RKO (cell line): ENCODE data around the gene PTPRD.

Experiments
- DNase-seq: peaks from one replicate; pipeline ENCODE4 v3.0.0-alpha.2; 2016; ENCODE audit warnings: low spot score

Gene PTPRD

DNA sequence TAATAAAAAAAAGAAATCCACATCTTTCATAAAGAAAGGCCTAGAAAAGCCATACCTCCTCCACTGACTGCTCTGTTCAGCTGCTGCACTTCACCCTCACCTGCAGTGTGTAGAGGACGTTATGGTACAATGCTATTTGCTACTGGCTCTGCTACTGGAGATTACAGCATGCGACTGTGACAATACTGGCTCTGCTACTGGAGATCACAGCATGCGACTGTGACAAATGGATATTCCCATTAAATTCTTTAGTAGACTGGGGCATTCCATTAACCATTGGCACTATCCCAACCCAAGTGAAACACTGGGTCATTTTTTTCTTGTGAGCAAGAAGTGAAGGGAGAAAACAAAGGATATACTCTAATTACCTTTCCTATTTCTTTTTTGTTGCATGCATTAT is 1749.7 kb downstream of the PTPRD start:
- DNase-seq: no peak

DNA sequence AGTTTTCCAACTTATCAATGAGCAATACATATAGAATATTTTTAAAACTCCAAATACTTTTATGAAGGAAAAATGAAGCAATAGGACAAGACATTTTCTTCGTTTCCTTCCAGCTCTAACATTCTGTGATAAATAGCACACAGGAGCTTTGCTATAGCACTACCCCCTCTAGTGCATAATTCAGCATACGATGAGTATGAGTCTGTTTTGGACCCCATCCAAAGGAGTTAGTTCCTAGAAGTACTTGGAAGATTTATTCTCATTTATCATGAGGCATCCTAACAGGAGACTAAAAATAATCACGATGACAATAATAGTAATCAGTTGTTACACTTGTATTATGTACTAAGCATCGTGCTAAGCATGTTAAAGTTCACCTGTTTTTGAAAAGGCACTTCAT is 1751.9 kb downstream of the PTPRD start:
- peak; percentile 16 for DNase-seq

DNA sequence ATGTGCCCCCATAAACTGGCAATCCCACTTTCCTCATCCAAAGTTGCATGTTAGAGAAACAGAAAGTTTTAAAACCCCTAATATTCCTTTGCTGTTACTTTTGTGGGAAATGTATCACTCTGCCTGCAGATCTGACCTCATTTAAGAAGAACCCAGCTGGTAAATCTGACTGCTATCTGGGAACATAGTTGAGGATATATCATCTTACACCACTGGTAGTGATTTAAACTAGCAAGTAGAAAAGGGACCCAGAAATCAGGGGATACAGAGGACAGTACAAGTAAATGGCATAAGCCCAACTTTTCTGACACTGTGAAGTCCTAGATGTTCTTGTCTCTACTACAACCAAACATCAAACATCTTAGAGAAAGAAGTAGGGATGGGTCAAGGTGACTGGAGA is 1752.7 kb downstream of the PTPRD start:
- DNase-seq: no peak

DNA sequence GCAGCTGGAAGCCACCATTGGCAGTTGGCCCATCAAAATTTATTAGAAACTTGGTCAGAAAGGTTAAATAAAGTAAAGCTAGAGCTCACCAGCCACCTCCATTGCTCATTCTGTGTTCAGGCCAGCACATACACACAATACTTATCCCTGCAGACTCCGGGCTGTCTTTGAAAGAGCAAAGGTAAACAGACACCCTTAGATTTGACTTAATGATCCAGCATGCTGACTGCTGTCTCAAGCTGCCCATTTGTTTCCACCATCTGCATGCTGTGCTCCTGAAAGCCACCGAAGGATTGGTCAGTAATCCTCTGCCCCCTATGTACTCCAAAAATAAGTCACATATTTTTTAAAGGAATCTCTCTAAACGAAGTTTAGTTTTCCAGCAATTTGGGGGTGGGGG is 1753.4 kb downstream of the PTPRD start:
- DNase-seq: no peak

DNA sequence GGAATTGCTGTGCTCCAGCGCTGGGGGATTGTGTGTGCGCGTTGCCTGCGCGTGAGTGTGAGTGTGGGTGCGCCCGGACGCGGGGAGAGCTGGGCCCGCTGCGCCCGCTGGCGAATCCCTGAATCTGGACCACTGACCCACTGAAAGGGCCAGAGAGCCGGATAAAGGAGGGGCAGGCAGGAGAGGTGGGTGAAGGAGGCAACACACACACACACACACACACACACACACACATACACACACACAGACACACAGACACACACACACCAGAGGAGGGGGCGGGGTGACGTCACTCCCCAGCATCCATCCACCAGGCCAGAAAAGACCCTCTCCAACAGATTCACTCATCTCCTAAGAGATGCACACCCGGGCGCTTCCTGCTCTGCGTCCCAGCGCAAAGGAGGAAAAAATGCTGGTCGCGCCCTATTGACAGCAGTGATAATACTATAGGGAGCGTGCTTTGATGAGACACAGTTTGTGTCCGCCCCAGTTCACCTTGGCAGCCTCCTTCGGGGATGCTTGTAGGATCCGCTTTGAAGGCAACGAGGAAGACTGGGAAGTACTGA is 1754.1 kb downstream of the PTPRD start:
- DNase-seq: no peak

DNA sequence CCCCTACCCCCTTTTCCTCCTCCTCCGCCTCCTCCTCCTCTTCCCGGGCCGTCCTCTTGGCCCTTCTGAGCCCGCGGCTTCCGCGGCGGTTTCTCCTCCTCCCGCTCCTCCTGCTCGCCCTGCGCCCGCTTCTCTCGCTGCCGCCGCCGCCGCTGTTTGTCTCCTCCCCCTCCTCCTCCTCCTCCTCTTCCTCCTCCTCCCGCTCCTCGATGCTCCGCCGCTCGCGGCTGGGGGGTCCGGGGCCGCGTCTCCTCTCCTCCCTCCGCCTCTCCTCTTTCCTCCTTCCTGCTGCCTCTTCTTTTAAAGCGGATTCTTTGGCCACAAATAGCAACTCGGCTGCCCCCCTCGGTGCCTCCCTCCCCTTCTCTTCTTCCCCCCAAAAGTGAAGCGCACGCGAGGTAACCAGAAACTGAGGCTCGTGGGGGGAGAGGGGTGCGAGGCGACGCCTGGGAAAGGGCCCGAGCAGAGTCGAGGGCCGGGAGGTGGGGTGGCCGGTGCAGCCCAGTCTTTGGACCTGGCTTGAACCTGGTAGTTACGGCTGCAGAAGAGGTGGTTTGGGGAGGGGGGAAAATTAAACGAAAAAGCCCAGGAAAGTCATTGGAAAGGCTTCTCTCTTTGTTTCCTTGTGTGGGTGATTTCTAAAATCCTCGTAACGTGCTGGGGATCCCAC is 1754.7 kb downstream of the PTPRD start:
- no peak for DNase-seq

DNA sequence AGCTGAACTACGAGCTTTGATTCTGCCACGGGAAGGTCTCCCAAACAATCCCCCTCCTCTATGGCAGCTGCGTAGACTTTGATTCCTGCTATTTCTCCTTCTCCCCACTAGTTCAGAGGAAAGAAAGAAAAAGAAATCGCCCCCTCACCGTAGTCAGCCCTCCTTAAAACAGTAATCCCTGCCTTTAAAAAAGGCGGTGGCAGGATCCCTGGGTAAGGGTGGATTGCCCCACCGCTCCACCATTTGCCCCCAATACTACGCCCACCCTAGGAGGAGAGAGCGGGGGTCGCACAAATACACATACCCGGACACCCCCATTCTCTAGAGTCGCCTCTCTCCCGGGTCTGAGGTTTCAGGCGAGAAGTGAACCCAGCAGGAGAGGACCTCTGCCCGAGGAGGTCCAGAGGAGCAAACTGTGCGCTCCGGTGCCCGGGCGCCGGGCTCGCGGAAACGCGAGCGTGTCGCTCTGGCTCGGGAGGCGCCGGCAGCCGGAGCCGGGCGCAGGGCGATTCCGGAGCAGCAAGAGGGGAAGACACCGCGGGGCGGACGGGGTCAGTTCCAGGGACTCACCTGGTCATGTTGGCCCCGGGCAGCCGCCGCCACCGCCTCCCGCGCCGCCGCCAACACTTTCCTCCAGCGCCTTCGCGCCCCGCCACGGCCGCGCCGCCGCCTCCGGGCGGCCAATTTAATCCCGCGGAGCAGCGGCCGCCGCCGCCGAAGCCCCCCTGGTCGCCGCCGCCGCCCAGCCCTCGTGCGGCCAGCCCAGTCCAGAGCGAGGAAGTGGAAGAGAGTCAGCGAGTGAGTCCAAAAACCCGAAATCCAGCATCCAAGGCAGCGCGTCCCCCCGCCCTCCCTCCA is 1755.5 kb downstream of the PTPRD start:
- no peak for DNase-seq

DNA sequence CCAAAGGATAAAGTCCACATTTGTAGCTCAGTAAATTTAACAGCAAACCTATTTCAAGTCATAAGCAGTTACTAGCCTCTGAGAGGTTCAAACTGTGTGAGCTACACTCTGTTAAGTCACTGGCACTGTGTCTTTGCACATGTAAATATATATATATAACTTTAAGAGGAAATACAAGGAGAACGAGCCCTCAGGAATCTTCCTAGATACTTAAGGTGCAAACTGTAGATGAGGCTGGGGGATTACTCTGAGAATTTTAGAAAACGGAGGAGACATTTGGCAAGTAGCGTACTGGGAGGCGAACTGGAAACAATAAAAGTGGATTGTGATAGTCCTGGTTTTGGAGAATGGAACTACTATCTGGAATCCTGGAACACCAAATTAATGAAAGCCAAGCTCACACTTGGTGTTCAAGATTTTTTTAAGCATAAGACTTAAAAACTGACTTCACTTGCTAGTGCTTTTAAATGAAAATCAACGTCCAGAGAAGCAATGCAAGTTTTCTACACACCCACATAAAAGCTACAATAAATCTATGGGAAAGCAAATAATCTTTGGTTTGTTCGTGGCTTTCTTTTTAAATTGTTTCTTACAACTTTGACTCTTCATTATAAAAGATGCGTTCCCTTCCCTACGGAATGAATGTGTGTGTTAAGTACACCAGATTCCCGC is 1756.3 kb downstream of the PTPRD start:
- no peak for DNase-seq

DNA sequence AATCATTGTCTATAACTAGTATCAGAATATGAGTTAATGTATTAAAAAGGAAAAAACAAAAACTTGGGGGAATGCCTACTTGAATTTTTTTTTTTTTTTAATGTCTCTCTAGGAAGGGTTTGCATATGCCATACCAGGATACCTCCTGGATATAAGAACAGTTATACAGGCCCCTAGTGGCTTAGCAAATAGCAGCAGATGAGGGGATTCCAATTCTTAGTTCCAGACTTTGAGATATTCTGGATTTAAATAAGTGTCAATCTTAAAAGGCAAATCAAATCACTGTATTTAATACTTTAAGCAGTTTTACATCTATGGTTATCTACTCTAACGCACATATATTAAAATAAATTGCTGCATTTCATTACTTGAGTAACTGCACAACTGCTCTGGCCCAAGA is 1757.8 kb downstream of the PTPRD start:
- DNase-seq: peak; percentile 27

DNA sequence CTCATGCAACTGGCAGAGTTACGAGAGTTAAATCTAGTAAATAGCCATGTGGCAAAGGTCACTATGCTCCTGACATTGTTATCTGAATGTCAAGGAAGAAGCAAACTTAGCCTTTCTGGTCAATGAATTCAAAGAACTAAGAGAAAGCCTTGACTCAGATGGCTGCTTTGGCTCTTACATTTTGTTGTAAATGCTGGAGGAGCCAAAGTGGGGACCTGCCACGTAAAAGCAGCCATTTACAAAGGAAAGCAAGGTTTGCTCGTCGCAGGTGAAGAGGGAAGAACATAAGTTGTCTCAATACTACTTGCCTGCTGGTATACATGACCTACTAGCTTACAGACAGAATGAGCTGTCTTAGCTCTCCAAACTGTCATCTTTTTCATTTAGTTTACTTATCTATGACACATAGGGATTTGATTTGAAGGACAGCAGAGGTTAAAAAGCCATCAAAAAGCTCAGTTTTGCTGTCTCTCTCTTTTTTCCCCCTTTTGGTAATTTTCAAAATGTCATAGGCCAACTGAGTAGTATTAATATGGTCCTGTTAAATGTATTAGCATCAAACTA is 1760.4 kb downstream of the PTPRD start:
- DNase-seq: no peak

DNA sequence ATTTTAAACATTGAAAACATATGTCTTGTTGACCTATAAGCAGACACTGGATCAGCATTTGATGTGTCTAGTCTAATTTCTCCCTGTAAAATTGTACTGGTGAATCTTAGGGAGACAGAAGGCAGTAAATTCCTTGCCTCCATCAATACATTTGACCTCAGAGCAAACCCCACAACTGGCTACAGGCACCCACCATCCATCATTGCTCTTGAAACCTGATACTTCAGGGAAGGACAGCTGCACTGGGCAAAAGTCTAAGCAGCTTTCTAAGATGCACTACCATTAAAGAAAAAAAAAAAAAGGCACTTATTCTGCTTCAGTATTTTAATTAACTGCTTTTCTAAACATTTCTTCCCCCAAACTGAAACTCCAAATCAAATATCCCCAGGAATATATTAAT is 1761.9 kb downstream of the PTPRD start:
- no peak for DNase-seq

DNA sequence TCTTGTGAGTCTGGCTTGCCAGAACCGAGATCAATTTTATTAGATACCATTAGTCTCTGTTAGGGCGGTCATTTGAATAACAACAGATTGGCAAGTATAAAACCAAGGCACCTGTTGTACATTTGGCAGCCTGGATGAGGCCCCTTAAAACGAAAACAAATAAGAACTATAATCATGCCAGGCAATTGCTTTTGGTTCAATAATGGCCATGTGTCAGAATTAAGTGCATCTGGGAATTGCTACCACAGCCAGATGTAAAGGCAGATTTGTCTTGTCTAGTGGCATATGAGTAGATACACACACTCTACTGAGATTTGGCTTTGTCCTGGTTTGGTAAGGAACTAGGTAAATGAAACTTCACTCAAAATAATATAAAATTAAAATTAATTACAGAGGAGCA is 1767.0 kb downstream of the PTPRD start:
- DNase-seq: no peak

DNA sequence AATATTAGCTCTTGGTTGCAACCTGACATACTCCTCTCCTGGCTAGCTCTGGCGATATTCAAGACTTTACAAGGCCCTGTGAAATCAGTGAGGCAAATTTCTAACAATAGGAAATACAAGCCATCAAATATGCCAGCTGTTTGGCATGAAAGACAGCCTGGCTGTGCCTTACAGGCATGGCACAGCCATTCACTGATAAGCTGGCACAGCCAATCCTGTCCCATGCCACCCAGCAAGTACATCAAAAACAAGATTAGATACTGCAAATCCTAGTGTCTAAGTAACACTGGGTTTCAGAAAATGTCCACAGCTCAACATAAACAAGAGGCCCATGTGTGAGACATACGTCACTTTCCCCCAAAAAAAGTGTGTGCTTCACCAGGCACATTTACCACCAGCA is 1767.4 kb downstream of the PTPRD start:
- no peak for DNase-seq

DNA sequence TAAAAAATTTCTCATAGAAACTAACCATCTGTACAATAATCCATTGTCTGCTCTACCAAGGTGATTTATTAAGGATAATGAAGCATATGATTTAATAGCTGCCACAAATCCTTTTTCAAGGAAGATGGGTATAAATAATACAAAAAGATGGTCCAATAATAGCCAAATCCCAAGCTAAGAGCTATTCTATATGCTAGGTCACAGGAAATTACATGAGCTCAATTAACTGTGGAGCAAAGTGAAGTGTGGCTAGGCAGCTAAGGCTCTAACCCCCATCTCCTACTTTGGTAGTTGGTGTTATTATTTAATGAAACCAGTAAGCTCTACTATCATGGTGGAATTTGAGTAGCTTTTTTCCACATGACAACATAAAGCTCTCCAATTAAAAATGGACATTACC is 1768.3 kb downstream of the PTPRD start:
- DNase-seq: no peak

DNA sequence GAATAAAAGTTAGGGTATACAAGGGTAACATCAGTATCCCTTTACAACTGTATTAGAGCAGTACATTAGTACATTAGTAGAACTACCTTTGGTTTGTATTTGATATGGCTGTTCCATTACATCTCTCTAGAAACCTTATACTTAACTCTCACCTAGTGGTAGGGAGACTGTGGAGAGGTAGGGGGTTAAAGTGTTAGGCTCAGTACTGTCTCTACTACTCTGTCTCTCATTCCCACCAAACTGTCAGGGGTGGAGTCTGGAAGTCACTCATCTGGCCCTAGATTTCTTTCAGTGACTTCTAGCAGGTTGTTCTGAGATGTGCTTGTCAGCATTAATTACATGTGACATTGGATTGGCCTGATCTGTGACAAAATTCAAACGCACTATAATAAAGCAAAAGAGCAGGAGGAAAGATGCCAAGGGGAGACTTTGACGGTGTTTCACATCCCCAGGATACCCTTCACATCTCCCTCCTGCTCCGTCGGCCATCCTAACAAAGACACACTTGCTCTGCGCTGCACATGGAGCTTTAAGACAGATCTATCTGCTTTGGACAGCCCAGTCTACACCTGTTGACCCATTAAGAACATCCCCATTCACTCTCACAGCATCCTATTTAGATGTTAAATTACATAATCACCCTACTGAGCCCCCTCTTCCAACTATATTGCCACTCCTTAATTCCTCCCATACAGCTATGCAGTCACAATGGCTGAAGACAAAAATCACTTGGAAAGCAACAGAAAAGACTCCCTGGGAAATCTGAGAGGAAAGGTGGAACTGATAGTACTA is 1770.2 kb downstream of the PTPRD start:
- no peak for DNase-seq

DNA sequence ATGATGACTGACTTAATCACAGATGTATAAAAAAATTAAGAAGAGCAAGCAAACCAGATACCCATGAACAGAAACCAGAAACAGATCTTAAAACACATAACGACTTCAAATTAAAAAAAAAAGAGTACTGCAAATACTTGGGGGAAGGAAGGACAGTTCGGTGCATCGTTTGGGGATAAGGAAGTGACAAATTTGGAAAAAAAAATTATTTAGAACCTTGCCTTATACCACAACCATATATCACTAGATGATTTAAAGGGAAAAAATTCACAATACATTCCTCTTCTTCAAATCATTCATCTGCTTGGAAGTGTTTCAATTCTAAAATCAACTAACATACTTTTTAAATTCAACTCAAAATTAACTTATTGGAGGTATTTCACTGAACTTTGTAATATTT is 1774.7 kb downstream of the PTPRD start:
- DNase-seq: no peak

DNA sequence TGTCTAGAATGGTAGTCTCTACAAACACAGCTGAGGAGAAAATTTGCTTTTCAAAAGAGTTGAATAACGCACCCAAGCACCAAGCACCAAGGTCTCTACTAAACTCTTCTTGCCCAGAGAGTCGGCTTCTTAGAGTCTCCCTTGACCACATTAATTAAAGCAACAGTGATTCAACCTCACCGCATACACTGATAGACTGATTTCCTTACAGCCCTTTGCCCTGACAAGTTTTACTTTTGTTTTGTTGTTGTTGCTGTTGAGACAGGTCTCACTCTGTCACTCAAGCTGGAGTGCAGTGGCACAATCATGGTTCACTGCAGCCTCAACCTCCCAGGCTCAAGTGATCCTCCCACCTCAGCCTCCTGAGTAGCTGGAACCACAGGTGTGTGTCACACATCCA is 1777.5 kb downstream of the PTPRD start:
- DNase-seq: no peak

DNA sequence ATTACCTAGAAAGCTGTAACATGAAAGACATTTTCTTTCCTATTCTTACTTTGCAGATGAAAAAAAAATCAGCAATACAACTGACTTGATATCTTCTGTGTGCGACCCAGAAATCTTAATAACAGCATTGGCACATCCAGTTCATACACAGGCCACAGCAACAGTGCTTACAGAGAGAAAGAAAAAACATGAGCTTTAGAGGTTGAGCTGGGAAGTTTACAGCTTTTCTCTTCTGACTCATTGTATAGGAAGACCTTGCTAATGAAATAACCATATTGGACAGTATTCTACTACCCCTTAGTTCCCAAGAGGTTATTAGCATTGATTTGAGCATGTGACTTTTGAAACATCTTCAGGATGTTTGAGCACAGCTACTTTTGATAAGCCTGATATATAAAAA is 1779.8 kb downstream of the PTPRD start:
- DNase-seq: no peak

DNA sequence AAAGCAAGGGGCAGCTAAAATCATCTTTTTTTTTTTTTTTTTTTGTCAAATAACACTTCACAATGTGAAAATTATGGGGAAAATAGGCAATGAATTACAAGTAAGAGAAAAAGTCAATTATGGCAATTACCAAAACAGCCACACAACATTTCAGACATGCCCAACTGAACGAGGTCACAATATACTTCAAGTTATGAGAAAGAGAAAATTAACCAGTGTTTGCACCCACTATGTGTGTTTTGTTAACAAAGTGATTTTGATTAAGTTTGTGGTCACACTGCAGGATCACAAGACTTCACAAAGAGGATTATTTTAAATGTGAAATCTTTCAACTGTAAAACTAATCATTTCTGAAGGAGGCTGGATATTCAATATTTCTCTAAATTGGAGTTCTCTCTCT is 1780.4 kb downstream of the PTPRD start:
- DNase-seq: no peak

DNA sequence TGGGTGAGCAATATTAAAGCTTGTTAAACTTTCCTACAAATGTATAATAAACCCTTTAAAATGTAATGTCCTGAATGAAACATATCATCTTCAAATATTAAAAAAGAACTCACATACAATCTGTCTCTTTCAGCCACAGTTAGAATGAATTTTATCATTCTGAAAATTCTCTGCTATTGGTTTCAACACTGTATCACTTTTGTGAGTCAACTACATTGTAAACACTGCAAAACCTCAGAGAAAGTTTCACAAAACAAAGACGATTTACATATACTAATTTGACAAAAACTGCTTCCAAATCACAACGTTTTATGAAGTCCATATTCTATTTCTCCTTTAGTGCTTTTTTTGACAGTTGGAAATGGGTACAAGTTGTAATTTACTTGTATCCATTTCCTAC is 1781.2 kb downstream of the PTPRD start:
- no peak for DNase-seq

DNA sequence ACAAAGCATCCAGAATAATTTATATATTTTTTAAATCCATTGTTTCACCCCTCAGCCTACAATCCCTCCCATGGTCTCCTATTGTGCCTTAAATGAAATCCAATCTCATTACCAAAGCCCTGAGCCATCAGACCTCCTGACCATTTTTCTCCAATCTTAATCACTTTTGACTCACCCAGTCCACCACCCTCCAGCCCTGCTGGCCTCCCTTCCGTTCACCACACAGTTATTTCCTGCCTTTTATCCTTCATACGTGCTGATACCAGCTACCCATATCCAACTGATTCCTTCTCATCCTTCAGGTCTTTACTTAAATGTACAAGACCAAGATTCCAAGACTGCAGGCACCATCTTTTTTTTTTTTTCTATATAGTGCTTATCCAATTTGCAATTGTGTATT is 1786.5 kb downstream of the PTPRD start:
- DNase-seq: no peak
